HG02970 (cell line): ENCODE results near the gene C6orf132.

Experiments used
- ATAC-seq: cut with Tn5 transposase; IDR thresholded peaks from one replicate; pipeline ENCODE4 v1.9.1; 2021; ENCODE audit warnings: mild to moderate bottlenecking, moderate library complexity, moderate number of reproducible peaks; ENCODE audit not compliant: unreplicated experiment, low FRiP score

Gene C6orf132

DNA sequence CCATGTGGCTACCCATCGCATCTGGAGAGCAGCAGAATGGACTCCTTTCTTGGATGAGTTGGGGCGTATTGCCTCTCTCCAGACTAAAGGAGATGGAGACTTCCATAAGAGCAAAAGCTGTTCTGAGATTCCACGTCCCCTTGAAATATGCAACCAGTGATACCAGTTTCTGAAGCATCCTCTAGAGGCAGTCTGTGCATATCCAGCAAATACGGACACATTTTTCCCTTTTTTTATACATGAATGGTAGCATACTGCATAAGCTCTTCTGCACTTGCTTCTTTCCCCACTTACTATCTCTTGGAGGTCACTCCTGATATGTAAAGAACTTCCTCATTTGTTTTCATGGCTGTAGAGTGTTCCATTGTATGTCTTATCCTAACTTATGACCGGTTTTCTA, 57.5 kb downstream of the C6orf132 start:
- no peak for ATAC-seq

- ATAC-seq: no peak
Measured at GRCh38 chr6:42083530-42083929, 58.9 kb downstream of the C6orf132 start.

- no peak for ATAC-seq
Measured at GRCh38 chr6:42079941-42080464, 62.4 kb downstream of the C6orf132 start.

- ATAC-seq: no peak
Measured at GRCh38 chr6:42078386-42078785, 64.0 kb downstream of the C6orf132 start.

GRCh38 chr6:42075159-42075838, 67.1 kb downstream of the C6orf132 start:
- ATAC-seq: no peak

DNA sequence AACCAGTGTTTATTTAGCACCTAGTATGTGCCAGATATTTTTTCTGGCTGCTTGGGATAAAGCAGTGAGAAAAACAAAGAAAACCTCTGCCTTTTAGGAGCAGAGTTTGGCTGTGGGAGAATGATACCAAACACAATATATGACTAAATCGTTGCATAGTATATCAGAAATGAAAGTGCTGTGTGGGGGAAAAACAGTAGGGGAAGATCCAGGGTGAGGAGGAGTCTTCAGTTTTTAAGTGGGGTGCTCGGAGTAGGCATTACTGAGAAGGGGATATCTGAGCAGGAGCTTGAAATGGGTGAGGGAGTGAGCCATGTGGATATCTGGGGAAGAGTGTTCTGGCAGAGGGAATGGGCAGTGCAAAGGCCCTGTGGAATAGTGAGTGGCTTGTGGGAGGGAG, 69.1 kb downstream of the C6orf132 start:
- no peak for ATAC-seq

DNA sequence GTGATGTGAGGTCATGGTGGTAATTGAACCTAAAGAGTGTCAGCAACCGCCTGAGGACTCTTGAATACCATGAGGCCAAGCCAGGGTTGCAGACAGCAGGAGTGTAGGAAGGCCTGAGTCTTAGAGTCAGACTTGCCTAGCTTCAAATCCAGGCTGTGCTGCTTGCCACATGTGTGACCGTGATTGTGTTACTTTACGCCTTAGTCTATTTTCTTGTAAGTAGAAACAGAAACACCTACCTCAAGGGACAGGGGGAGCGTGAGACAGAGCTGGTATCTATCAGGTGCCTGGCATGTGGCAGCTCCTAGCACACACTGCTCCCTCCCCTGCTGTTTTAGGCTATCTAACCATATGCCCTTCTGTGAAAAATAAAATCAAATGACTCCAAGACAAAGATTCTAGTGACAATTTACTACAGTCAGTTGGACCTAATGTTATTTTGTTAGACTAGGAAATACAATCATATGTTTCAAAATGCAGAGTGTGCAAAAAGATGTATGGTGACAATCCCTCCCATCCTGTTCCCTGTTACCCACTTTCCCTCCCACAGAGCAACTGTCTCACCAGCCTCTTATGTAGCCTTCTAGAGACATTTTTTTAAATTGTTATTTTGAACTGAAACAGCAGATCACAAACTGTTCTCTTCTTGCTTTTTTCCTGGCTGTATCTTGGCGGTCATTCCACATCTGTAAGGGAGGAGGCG, 70.4 kb downstream of the C6orf132 start:
- ATAC-seq: no peak

- ATAC-seq: no peak
Measured at GRCh38 chr6:42068872-42069522, 73.4 kb downstream of the C6orf132 start.

GRCh38 chr6:42068173-42068572, 74.2 kb downstream of the C6orf132 start:
- ATAC-seq: no peak

DNA sequence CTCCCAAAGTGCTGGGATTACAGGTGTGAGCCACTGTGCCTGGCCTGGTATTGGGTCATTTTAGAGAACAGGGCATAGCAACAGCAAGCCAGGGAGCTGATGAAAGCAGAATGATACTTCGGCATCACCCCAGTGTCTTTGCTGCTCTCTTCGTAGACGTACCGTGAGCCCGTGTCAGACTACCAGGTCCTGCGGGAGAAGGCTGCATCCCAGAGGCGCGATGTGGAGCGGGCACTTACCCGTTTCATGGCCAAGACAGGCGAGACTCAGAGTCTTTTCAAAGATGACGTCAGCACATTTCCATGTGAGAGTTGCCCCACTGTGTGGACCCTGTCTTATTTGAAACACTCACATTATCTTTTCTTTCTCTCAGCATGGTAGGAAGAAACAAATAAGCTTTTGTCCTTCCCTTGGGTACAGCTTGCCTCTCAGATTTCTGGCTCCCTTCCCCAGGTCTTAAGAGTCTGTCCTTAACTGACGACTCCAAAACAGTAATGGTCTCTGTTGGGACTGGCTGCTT, 76.2 kb downstream of the C6orf132 start:
- no peak for ATAC-seq

DNA sequence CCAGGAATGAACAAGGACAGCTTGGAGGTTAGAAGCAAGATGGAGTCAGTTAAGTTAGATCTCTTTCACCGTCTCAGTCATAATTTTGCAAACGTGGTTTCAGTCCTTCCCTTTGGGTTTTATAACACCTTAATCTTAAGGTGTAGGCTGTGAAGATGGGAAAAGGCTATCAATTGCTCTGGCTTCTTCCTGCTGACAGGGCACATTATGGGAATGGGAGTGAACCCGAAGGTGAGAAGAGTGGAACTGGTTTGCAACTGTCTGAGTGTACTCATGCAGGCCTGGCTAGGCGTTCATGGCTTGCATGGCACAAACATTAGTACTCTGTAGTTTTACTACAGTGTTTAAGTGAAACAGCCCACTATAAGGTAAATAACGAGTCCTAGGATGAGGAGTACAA, 82.7 kb downstream of the C6orf132 start:
- no peak for ATAC-seq

- ATAC-seq: no peak
Measured at GRCh38 chr6:42053601-42054000, 88.8 kb downstream of the C6orf132 start.

GRCh38 chr6:42051268-42051653, 91.2 kb downstream of the C6orf132 start:
- no peak for ATAC-seq
